HepG2 (cell line): ENCODE data around the gene DDX24. TPM values are rescaled to one million over a fixed set of nuclear protein-coding genes. Genes with fewer than 3 reads are reported as not detected.

Experiments
- ARHGAP35 ChIP-seq: sonication (generic); formaldehyde crosslinking; IDR thresholded peaks from 2 replicates; pipeline ENCODE4 v1.9.0; 2022; ENCODE audit warnings: mild to moderate bottlenecking, inconsistent platforms, moderate library complexity, missing genetic modification reagents, borderline replicate concordance
- ARID4A ChIP-seq: sonication (generic); formaldehyde crosslinking; IDR thresholded peaks from 2 replicates; pipeline ENCODE4 v1.5.0; 2020; ENCODE audit warnings: mild to moderate bottlenecking, missing genetic modification reagents, borderline replicate concordance
- ASH2L ChIP-seq: fragments of 300-600, 200-600 bp; sonication (generic); IDR thresholded peaks from 2 replicates; pipeline ENCODE4 v1.7.0; 2017; ENCODE audit warnings: low read depth, mild to moderate bottlenecking, moderate library complexity, mixed read lengths, low read length; ENCODE audit not compliant: insufficient read length
- DPF2 ChIP-seq: sonication (generic); formaldehyde crosslinking; IDR thresholded peaks from 2 replicates; pipeline ENCODE4 v1.4.0; 2020; ENCODE audit warnings: mild to moderate bottlenecking, low read depth, missing genetic modification reagents, borderline replicate concordance
- EZH2 ChIP-seq: conservative IDR thresholded peaks from 2 replicates; pipeline ENCODE4 v1.6.1; 2012; ENCODE audit warnings: mild to moderate bottlenecking, low read depth, low read length, moderate library complexity
- GATAD2A ChIP-seq: IDR thresholded peaks from 2 replicates; pipeline ENCODE4 v1.6.1; 2016
- HOXA5 ChIP-seq: sonication (generic); formaldehyde crosslinking; IDR thresholded peaks from 2 replicates; pipeline ENCODE4 v1.4.0; 2020; ENCODE audit warnings: missing genetic modification reagents
- JUND ChIP-seq: sonication (generic); formaldehyde crosslinking; IDR thresholded peaks from 2 replicates; pipeline ENCODE4 v1.8.0; 2022; ENCODE audit warnings: mild to moderate bottlenecking, missing genetic modification reagents
- KAT7 ChIP-seq: IDR thresholded peaks from 2 replicates; pipeline ENCODE4 v1.6.1; 2018; ENCODE audit warnings: borderline replicate concordance, missing compliant biosample characterization
- KDM6A ChIP-seq: IDR thresholded peaks from 2 replicates; pipeline ENCODE4 v1.6.1; 2016; ENCODE audit warnings: low read depth
- SCMH1 ChIP-seq: sonication (generic); formaldehyde crosslinking; IDR thresholded peaks from 2 replicates; pipeline ENCODE4 v1.9.0; 2021; ENCODE audit warnings: missing genetic modification reagents, mild to moderate bottlenecking, borderline replicate concordance
- ZBTB7B ChIP-seq: sonication (generic); formaldehyde crosslinking; IDR thresholded peaks from 2 replicates; pipeline ENCODE4 v1.4.0; 2020; ENCODE audit warnings: missing genetic modification reagents
- ZFY ChIP-seq: sonication (generic); formaldehyde crosslinking; IDR thresholded peaks from 2 replicates; pipeline ENCODE4 v1.4.0; 2020; ENCODE audit warnings: missing genetic modification reagents
- ZNF781 ChIP-seq: sonication (generic); formaldehyde crosslinking; IDR thresholded peaks from 2 replicates; pipeline ENCODE4 v1.5.1; 2020; ENCODE audit warnings: borderline replicate concordance, mild to moderate bottlenecking, missing genetic modification reagents; ENCODE audit errors: not compliant biosample characterization
- polyA plus RNA-seq, 8 experiments: library from polyadenylated mRNA; depleted of rRNA in 3 of 8; stranded (reverse) in 7 of 8; unstranded in 1 of 8; fragments of >200 nt; fragmentation: Illumina TruSeq in 4 of 8; extraction: Trizol in 4 of 8; gene quantifications; 2 replicates each; pipeline versions ENCODE4 v1.2.1 to v1.2.3, GENCODE V29; 2011 to 2016; ENCODE audit warnings: low read depth in 4 of 8, missing spikeins in 1 of 8, mixed read lengths in 1 of 8; ENCODE audit not compliant: insufficient read depth in 1 of 8
- total RNA-seq, 5 experiments: library from RNA; depleted of rRNA; stranded (reverse); fragments of >200 nt; fragmentation: Illumina TruSeq; extraction: Trizol; gene quantifications; 2 replicates each; pipeline ENCODE4 v1.2.3, GENCODE V29; 2016; ENCODE audit warnings: low read depth in 1 of 5
- TF ChIP-seq, protein P1 (sequence below): sonication (generic); formaldehyde crosslinking; IDR thresholded peaks from 2 replicates; pipeline ENCODE4 v1.4.0; 2020; ENCODE audit warnings: missing genetic modification reagents
- TF ChIP-seq, protein P2 (sequence below): sonication (generic); formaldehyde crosslinking; IDR thresholded peaks from 2 replicates; pipeline ENCODE4 v1.4.0; 2020; ENCODE audit warnings: missing genetic modification reagents
- TF ChIP-seq, protein P3 (sequence below): IDR thresholded peaks from 2 replicates; pipeline ENCODE4 v1.6.1; 2016; ENCODE audit warnings: low read depth

The DDX24 gene
- total and polyA plus RNA-seq, 2 of the 13 experiments (the other 11 are each of a cell fraction or from before 2014, with no cell fraction given): 67.3 to 149 TPM

- TF ChIP-seq, protein P1, sequence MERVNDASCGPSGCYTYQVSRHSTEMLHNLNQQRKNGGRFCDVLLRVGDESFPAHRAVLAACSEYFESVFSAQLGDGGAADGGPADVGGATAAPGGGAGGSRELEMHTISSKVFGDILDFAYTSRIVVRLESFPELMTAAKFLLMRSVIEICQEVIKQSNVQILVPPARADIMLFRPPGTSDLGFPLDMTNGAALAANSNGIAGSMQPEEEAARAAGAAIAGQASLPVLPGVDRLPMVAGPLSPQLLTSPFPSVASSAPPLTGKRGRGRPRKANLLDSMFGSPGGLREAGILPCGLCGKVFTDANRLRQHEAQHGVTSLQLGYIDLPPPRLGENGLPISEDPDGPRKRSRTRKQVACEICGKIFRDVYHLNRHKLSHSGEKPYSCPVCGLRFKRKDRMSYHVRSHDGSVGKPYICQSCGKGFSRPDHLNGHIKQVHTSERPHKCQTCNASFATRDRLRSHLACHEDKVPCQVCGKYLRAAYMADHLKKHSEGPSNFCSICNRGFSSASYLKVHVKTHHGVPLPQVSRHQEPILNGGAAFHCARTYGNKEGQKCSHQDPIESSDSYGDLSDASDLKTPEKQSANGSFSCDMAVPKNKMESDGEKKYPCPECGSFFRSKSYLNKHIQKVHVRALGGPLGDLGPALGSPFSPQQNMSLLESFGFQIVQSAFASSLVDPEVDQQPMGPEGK (CRISPR knock-in tag): 0 out of 2 replicates have a peak, but pooled peaks have one; percentile 9
- TF ChIP-seq ZBTB7B (CRISPR knock-in tag): peak; percentile 56; the same call in 1 of the 2 replicates
- TF ChIP-seq, protein P2, sequence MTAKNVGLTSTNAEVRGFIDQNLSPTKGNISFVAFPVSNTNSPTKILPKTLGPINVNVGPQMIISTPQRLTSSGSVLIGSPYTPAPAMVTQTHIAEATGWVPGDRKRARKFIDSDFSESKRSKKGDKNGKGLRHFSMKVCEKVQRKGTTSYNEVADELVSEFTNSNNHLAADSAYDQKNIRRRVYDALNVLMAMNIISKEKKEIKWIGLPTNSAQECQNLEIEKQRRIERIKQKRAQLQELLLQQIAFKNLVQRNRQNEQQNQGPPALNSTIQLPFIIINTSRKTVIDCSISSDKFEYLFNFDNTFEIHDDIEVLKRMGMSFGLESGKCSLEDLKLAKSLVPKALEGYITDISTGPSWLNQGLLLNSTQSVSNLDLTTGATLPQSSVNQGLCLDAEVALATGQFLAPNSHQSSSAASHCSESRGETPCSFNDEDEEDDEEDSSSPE: no peak
- peak; percentile 24; the same call in 1 of the 2 replicates for TF ChIP-seq ARID4A
- peak; percentile 49 for TF ChIP-seq ASH2L
- TF ChIP-seq ZFY (CRISPR knock-in tag): 0 out of 2 replicates have a peak, but pooled peaks have one; percentile 1
- no peak for TF ChIP-seq ZNF781 (CRISPR knock-in tag)
- TF ChIP-seq EZH2: no peak
- TF ChIP-seq GATAD2A (CRISPR knock-in tag): peak; percentile 55
- peak; percentile 62; the same call in 1 of the 2 replicates for TF ChIP-seq JUND (CRISPR knock-in tag)
- TF ChIP-seq KAT7 (CRISPR knock-in tag): no peak
- TF ChIP-seq SCMH1 (CRISPR knock-in tag): no peak
- 0 out of 2 replicates have a peak, but pooled peaks have one; percentile 42 for TF ChIP-seq KDM6A
- peak; percentile 75; the same call in 1 of the 2 replicates for TF ChIP-seq DPF2
- TF ChIP-seq, protein P3, sequence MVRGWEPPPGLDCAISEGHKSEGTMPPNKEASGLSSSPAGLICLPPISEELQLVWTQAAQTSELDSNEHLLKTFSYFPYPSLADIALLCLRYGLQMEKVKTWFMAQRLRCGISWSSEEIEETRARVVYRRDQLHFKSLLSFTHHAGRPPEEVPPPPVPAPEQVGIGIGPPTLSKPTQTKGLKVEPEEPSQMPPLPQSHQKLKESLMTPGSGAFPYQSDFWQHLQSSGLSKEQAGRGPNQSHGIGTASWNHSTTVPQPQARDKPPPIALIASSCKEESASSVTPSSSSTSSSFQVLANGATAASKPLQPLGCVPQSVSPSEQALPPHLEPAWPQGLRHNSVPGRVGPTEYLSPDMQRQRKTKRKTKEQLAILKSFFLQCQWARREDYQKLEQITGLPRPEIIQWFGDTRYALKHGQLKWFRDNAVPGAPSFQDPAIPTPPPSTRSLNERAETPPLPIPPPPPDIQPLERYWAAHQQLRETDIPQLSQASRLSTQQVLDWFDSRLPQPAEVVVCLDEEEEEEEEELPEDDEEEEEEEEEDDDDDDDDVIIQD (CRISPR knock-in tag): peak; percentile 57; the same call in 1 of the 2 replicates
- TF ChIP-seq ARHGAP35 (CRISPR knock-in tag): no peak
- TF ChIP-seq HOXA5 (CRISPR knock-in tag): 0 out of 2 replicates have a peak, but pooled peaks have one; percentile 29
These were observed 77.0 kb downstream of the DDX24 start (continued) for GRCh38 chr14:94004015-94004414.
